T-helper 2 cell treated with Interferon-gamma antibody and Interleukin-4, amounts not matched to agents 100 ng/mL and 5 ng/mL, for 36 hours (primary cell): ENCODE measurements around the gene CSNK1E. TPM values are rescaled to one million over a fixed set of nuclear protein-coding genes. Genes with fewer than 3 reads are reported as not detected.

Experiments used
- intact Hi-C: fragments of 100-400 bp; cut with micrococcal nuclease; formaldehyde crosslinking; loops from one replicate; pipeline ENCODE4 v1.15.1; 2023
- total RNA-seq: library from RNA; stranded (reverse); gene quantifications from 2 replicates; pipeline ENCODE4 v1.2.3, GENCODE V29; 2022

The CSNK1E gene
- total RNA-seq, 1 donor from 2014 or later: 94.6 TPM

GRCh38 chr22:38309614-38310517 lies 7.4 kb downstream of the CSNK1E start:
- intact Hi-C loops: no loop called here

DNA sequence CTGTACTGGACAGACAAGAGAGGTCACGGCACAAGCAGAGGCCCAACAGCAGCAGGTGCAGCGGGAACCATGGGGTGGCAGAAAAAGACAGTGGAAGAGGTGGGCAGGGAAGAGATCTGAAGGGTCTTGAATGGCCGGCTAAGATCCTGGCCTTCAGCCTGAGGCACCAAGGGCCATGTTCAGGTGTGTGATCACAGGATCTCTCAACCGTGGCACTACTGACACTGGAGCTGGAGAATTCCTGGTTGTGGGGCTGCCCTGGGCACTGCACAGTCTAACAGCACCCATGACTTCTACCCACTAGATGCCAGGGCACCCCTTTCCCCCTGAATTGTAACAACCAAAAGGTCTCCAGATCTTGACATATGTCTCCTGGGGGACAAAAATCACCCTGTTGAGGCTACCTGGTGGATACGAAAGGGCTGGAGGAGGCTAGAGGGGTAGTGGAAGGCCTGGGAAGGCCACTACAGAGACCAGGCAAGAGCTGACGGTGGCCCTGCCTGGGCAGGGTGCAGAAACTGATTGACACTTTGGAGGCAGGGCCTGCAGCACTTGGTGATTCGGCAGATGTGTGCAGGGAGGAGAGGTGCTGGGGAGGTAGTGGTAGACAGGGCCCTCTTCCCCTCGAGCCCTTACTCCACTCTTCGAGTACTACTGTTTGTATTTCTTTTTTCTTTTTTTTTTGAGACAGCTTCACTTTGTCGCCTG lies 8.3 kb downstream of the CSNK1E start:
- intact Hi-C loops: no loop called here

GRCh38 chr22:38305471-38306448 lies 11.5 kb downstream of the CSNK1E start:
- intact Hi-C loops: no loop called here

DNA sequence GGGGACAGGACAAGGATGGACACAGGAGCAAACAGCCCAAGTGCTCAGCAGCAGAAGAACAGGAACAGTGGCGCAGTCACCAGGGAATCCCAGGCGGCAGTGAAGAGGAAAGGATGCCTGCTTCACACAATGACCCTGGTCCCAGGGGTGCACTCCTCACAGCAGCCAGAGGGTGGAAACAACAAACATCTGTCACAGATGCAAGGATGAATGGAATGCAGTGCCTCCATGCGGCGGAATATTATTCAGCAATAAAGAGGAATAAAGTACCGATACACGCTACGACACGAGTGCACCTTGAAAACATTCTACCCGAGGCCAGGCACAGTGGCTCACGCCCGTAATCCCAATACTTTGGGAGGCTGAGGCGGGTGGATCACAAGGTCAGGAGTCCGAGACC lies 12.7 kb downstream of the CSNK1E start:
- intact Hi-C loops: no loop called here

DNA sequence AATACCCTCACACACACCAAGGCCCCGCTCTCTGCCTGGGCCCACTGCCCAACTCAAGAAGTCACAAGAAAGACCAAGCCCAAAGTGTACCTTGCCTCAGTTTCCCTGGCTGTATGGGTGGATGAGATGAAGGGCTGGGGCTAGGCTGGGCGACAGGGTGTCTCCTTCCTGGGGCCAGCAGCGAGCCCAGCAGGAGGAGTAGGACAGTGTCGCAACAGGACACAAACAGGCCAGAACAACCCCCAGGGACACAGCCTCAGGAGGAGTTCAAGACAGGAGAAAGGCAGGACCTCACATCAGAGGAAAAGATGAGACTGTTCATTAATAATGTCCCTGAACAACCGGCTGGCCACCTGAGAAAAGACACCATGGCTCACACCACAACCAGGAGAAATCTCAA lies 13.3 kb downstream of the CSNK1E start:
- intact Hi-C loops: no loop called here

- intact Hi-C loops: no loop called here
Measured at GRCh38 chr22:38302906-38303305, 14.3 kb downstream of the CSNK1E start.

DNA sequence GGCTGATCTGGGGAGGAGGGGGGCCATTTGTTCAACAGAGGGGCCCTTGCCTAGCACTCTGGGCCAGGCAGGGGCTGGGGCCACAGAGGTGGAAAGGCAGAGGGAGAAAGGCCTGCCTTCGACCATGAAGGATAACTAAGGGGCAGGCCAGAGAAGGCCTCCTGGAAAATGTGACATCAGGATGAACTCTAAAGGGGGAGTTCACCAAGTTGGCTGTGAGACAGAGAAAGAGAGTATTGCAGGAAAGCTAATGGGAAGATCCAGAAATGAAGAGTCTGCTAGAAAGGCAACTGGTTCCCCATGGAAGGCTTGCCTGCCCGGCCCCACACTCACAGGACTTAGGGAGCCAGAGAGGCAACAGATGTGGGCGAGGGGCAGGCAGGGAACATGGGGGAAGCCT lies 16.3 kb downstream of the CSNK1E start:
- intact Hi-C loops: no loop called here

GRCh38 chr22:38300197-38300945 lies 16.9 kb downstream of the CSNK1E start:
- intact Hi-C loops: no loop called here

DNA sequence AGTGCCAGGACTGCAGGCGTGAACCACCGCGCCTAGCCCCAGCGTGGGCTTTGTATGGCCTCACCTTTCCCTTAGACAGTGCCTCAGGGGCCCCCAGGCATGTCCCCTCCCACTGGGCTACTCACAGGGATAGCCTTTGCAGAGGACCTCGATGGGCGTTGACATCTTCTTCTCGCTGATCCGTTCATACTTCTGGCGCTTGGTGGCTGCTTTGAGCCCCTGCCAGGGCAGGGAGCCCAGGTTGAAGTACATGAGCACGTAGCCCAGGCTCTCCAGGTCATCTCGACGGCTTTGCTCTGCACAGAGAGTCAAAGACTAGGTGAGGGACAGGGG lies 17.5 kb downstream of the CSNK1E start:
- intact Hi-C loops: loop anchor here (5.0 kb wide), 1 partner anchor 53 kb away; no protein-coding TSS in a partner anchor

DNA sequence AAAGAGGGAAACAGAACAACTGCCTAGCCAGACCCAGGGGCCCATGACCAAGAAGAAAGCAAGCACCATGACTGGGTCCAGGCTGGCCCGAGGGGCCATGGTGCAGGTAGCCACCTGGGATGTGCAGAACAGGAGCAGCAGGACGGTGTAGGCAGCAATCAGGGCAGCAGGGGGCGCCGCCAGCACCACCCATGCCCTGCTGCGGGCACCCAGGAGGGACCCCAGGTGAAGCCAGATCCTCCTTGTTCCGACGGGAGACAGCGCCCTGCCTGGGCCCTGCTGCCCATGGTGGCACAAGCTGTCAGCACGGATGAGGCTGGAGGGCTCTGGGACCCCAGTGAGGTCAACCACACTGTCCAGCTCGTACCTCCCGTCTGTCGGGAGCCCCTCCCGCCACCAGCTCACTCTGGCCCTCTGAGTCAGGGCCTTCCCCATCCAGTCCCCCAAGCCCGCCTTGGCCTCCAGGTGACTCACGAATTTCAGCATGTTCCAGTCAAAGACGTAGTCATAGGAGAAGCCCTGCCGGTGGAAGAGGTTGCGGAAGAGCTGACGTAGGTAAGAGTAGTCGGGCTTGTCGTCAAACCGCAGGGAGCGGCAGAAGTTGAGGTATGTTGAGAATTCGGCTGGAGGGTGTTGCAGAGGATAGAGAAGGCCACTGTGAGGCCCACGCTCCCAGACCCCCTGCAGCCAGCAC lies 18.8 kb downstream of the CSNK1E start:
- intact Hi-C loops: loop anchor here (5.0 kb wide), 1 partner anchor 54 kb away; no protein-coding TSS in a partner anchor

- intact Hi-C loops: loop anchor here (5.0 kb wide), 1 partner anchor 56 kb away; no protein-coding TSS in a partner anchor
Measured at GRCh38 chr22:38296372-38296771, 20.9 kb downstream of the CSNK1E start.

- intact Hi-C loops: loop anchor here (5.0 kb wide), 1 partner anchor 56 kb away; no protein-coding TSS in a partner anchor
Measured at GRCh38 chr22:38295863-38296262, 21.4 kb downstream of the CSNK1E start.

GRCh38 chr22:38295339-38295738 lies 21.9 kb downstream of the CSNK1E start:
- intact Hi-C loops: loop anchor here (5.0 kb wide), 1 partner anchor 57 kb away; no protein-coding TSS in a partner anchor

- intact Hi-C loops: no loop called here
Measured at GRCh38 chr22:38294193-38294592, 23.0 kb downstream of the CSNK1E start.

DNA sequence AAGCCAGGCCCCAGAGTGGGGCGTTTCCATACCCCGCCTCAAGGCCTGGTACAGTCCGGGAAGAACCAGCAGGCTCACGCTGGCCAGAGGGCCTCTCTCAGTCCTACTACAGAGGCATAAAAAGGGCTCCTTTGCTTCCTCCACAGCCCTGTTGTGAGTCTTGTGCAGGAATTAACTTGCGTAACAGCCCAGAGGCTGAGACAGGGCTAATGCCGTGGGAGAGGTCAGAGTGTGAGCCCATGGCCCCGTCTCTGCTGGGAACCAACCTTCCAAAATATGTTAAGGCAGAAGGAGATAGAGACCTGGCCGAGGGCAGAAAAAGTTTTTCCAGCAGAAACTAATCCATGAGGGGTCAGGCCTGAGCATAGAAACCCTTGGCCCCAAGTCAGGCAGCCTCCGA lies 24.5 kb downstream of the CSNK1E start:
- intact Hi-C loops: no loop called here

GRCh38 chr22:38291201-38291777 lies 25.9 kb downstream of the CSNK1E start:
- intact Hi-C loops: no loop called here

- intact Hi-C loops: no loop called here
Measured at GRCh38 chr22:38290347-38290746, 26.9 kb downstream of the CSNK1E start.

GRCh38 chr22:38289583-38290082 lies 27.6 kb downstream of the CSNK1E start:
- intact Hi-C loops: no loop called here
